IPS DF 4.7 (cell line): ENCODE measurements around the gene SRSF3.
"Not testable (repeated sequence)": the region's sequence is repeated elsewhere in the genome, so short reads cannot be mapped to it uniquely, and the experiment has no call there.

Experiments
- DNase-seq: peaks from one replicate; pipeline ENCODE4 v3.0.0-alpha.2; 2013; ENCODE audit warnings: low spot score; ENCODE audit errors: extremely low read depth

Gene SRSF3

GRCh38 chr6:36574679-36575078 is 19.5 kb upstream of the SRSF3 start:
- DNase-seq = no peak

- DNase-seq = no peak
These were observed 17.6 kb upstream of the SRSF3 start for GRCh38 chr6:36576578-36576977.

- no peak for DNase-seq
These were observed 16.9 kb upstream of the SRSF3 start for GRCh38 chr6:36577301-36577700.

- no peak for DNase-seq
These were observed 16.1 kb upstream of the SRSF3 start for GRCh38 chr6:36578030-36578429.

- DNase-seq = no peak
These were observed 15.7 kb upstream of the SRSF3 start for GRCh38 chr6:36578431-36578830.

- DNase-seq = no peak
These were observed 14.0 kb upstream of the SRSF3 start for GRCh38 chr6:36580184-36580526.

- no peak for DNase-seq
These were observed 12.4 kb upstream of the SRSF3 start for GRCh38 chr6:36581716-36582115.

- no peak for DNase-seq
These were observed 7.6 kb upstream of the SRSF3 start for GRCh38 chr6:36586606-36587005.

- DNase-seq = not testable (repeated sequence)
These were observed 5.1 kb upstream of the SRSF3 start for GRCh38 chr6:36589025-36589400.

- no peak for DNase-seq
These were observed 3.9 kb upstream of the SRSF3 start for GRCh38 chr6:36590237-36590636.

GRCh38 chr6:36592221-36592655 is 1.9 kb upstream of the SRSF3 start:
- no peak for DNase-seq

GRCh38 chr6:36593569-36594028 is 563 bp upstream of the SRSF3 start:
- no peak for DNase-seq

GRCh38 chr6:36594816-36595643 is 868 bp downstream of the SRSF3 start:
- DNase-seq = no peak

- DNase-seq = no peak
These were observed 2.2 kb downstream of the SRSF3 start for GRCh38 chr6:36596356-36596755.

GRCh38 chr6:36597775-36598174 is 3.6 kb downstream of the SRSF3 start:
- no peak for DNase-seq

- no peak for DNase-seq
These were observed 4.2 kb downstream of the SRSF3 start for GRCh38 chr6:36598326-36598725.

- no peak for DNase-seq
These were observed 4.7 kb downstream of the SRSF3 start for GRCh38 chr6:36598739-36599318.

GRCh38 chr6:36599791-36600209 is 5.6 kb downstream of the SRSF3 start:
- no peak for DNase-seq

- DNase-seq = no peak
These were observed 6.5 kb downstream of the SRSF3 start for GRCh38 chr6:36600564-36601146.

- not testable (repeated sequence) for DNase-seq
These were observed 7.7 kb downstream of the SRSF3 start for GRCh38 chr6:36601818-36602217.

- DNase-seq = no peak
These were observed 9.3 kb downstream of the SRSF3 start for GRCh38 chr6:36603222-36604089.
